ENCODE measurements around the gene MEIS1.

MEIS1 gene

DNA sequence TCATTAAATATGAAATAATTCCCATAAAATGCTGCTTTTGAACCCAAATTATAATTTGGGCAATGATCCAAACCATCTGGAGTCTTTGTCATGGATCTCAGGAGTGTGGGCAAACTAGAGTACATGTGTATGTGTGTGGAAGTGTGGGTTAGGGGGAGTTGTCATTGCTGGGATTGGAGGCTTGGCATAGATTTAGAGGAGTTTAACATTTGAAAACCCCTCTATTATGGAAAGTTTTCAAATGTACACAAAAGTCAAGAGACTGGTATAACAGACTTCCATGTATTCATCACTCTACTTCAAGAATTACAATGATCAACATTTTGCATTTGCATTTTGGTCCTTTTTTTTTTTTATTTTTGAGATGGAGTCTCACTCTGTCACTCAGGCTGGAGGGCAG is 159.1 kb downstream of the MEIS1 start:
- H3K4me3 ChIP-seq (ENCODE audit: low read depth, low read length) = no peak overlapping the region
- H3K27me3 ChIP-seq (ENCODE audit: control insufficient read depth, insufficient read depth, low read length) = no peaks in the 10 kb centered on the region
- H3K36me3 ChIP-seq (ENCODE audit: control insufficient read depth, insufficient read depth, low read length) = no peaks in the 10 kb centered on the region
- H3K9me3 ChIP-seq (ENCODE audit: control insufficient read depth, insufficient read depth, low read length) = no peaks in the 10 kb centered on the region
- H3K9ac ChIP-seq (ENCODE audit: low read depth, low read length) = no peak overlapping the region
- H3K4me1 ChIP-seq (ENCODE audit: control insufficient read depth, insufficient read depth, low read length) = peaks cover 12% of the 10 kb centered on the region

DNA sequence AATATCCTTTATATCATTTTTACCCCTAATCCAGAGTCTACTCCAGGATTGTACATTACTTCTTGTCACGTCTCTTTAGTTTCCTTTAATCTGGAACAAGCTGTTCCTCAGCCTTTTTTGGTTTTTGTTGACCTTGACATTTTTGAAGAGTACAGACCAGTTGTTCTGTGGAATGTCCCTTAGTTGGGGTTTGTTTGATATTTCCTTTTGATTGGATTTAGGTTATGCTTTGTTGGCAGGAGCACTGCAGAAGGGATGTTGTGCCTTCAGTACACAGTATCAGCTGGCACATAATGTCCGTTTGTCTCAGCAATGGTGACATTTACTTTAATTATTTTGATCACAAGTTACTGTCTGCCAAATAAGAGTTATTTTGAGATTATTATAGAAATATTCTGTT is 160.6 kb downstream of the MEIS1 start:
- H3K27me3 ChIP-seq (ENCODE audit: control insufficient read depth, insufficient read depth, low read length) = no peaks in the 10 kb centered on the region

DNA sequence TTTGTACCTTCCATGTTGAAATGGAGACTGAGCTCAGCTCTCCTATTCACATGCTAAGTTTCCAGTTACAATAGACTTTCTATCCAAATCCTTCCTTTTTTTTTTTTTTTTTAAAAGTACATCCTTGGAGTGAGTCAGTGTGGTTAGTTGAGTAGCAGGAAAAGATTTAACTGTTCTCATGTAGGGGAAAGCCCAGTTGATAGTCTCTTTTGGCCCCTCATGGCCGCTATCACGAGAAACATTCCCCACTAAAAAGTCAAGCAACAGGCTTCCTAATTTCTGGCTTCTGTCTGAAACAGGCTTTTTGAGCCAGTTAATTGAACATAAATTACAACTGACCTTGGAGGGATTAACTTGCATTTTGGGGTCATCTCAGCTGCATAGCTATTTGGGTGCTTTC is 161.3 kb downstream of the MEIS1 start:
- Histone ChIP-seq H3K9ac (ENCODE audit: low read depth, low read length) (no peak overlapping the region), H3K27me3 (ENCODE audit: control insufficient read depth, insufficient read depth, low read length) (no peaks in the 10 kb centered on the region), H3K36me3 (ENCODE audit: control insufficient read depth, insufficient read depth, low read length) (no peaks in the 10 kb centered on the region), H3K9me3 (ENCODE audit: control insufficient read depth, insufficient read depth, low read length) (no peaks in the 10 kb centered on the region), H3K4me1 (ENCODE audit: control insufficient read depth, insufficient read depth, low read length) (peaks cover 12% of the 10 kb centered on the region), H3K4me3 (ENCODE audit: low read depth, low read length) (no peak overlapping the region)

More for the DNA sequence above, 160.6 kb downstream of the MEIS1 start:
- H3K36me3 ChIP-seq (ENCODE audit: control insufficient read depth, insufficient read depth, low read length) = no peaks in the 10 kb centered on the region
- no peak overlapping the region for H3K9ac ChIP-seq (ENCODE audit: low read depth, low read length)
- H3K9me3 ChIP-seq (ENCODE audit: control insufficient read depth, insufficient read depth, low read length) = no peaks in the 10 kb centered on the region
- peaks cover 12% of the 10 kb centered on the region for H3K4me1 ChIP-seq (ENCODE audit: control insufficient read depth, insufficient read depth, low read length)
- no peak overlapping the region for H3K4me3 ChIP-seq (ENCODE audit: low read depth, low read length)

DNA sequence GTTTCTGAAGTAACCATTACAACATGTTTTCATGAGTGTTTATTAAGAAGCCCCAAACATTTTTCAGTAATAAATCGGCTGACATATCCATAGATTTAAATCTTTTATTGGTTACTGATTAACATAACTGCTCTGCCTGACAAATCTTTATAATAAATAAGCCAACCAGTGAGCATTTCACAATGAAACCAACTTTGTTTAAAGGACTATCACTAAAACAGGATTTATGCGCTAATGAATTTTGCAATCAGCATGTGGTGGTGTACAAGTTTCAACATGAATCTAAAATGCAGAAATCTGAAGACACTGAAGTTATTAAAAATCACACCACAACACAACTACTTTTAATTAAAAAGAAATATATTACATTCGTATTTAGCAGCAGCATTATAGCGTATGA is 166.7 kb downstream of the MEIS1 start:
- no peak overlapping the region for H3K4me3 ChIP-seq (ENCODE audit: low read depth, low read length)
- no peaks in the 10 kb centered on the region for H3K27me3 ChIP-seq (ENCODE audit: control insufficient read depth, insufficient read depth, low read length)
- H3K9ac ChIP-seq (ENCODE audit: low read depth, low read length) = no peak overlapping the region
- no peaks in the 10 kb centered on the region for H3K36me3 ChIP-seq (ENCODE audit: control insufficient read depth, insufficient read depth, low read length)
- H3K9me3 ChIP-seq (ENCODE audit: control insufficient read depth, insufficient read depth, low read length) = no peaks in the 10 kb centered on the region
- peaks cover 3% of the 10 kb centered on the region for H3K4me1 ChIP-seq (ENCODE audit: control insufficient read depth, insufficient read depth, low read length)

DNA sequence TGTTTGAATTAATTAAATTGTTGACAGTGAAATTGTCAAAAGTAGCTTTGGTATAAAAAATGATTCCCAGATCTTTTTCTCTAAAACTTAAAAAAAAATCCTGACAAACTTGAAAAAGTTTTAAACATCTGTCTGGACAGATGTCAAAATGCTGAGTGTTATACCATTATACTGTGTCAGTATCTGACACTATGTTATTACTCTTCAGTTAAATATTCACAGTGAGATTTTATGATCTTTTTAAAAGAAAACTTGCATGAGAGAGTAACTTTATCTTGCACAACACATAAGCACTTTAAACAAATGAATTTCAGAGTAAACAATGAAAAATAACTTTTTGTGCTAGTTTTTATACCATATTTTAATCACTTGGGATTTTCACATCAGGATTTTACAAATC is 167.4 kb downstream of the MEIS1 start:
- no peaks in the 10 kb centered on the region for H3K36me3 ChIP-seq (ENCODE audit: control insufficient read depth, insufficient read depth, low read length)
- H3K4me1 ChIP-seq (ENCODE audit: control insufficient read depth, insufficient read depth, low read length) = no peaks in the 10 kb centered on the region
- no peaks in the 10 kb centered on the region for H3K27me3 ChIP-seq (ENCODE audit: control insufficient read depth, insufficient read depth, low read length)
- no peaks in the 10 kb centered on the region for H3K9me3 ChIP-seq (ENCODE audit: control insufficient read depth, insufficient read depth, low read length)
- no peak overlapping the region for H3K9ac ChIP-seq (ENCODE audit: low read depth, low read length)
- H3K4me3 ChIP-seq (ENCODE audit: low read depth, low read length) = no peak overlapping the region

DNA sequence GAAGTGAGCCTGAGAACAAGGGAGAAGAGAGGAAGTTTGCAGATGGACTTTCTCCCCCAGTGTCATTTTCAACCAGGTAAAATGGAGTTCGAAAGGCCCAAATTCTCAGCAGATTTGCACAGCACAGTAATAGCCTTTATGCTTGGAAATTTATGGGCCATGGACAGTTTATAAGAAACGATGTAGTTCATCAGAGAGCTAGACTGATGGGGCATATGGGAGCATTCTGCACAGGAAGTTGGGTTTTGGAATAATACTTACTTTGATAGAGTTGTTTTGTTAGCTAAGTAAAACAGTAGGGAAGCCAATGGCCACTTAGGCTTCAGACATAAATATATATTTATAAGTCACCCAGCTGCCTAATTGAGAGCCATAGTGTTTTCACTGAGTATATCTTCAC is 169.4 kb downstream of the MEIS1 start:
- Histone ChIP-seq H3K4me1 (ENCODE audit: control insufficient read depth, insufficient read depth, low read length) (no peaks in the 10 kb centered on the region), H3K9me3 (ENCODE audit: control insufficient read depth, insufficient read depth, low read length) (no peaks in the 10 kb centered on the region), H3K4me3 (ENCODE audit: low read depth, low read length) (no peak overlapping the region), H3K9ac (ENCODE audit: low read depth, low read length) (no peak overlapping the region), H3K27me3 (ENCODE audit: control insufficient read depth, insufficient read depth, low read length) (no peaks in the 10 kb centered on the region), H3K36me3 (ENCODE audit: control insufficient read depth, insufficient read depth, low read length) (no peaks in the 10 kb centered on the region)

DNA sequence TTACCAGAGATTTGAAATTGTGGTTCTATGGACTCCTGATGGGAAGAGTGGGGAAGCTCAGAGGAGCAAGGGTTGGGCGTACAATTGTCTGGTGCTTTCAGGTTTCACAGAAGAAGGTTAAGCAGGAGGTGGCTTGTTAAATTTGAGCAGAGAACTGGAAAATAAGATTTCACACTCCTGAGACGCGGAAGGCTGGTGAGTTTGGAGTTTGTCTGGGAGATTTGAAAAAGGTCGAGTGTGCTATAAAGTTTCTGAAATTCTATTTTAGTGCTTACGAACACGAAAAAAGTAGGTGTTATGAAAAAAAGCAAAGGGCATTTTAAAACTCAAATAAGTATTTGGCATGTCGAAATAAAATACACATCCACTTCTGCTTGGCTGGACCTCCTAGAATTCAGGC is 170.1 kb downstream of the MEIS1 start:
- no peak overlapping the region for H3K9ac ChIP-seq (ENCODE audit: low read depth, low read length)
- no peaks in the 10 kb centered on the region for H3K27me3 ChIP-seq (ENCODE audit: control insufficient read depth, insufficient read depth, low read length)
- no peaks in the 10 kb centered on the region for H3K4me1 ChIP-seq (ENCODE audit: control insufficient read depth, insufficient read depth, low read length)
- H3K36me3 ChIP-seq (ENCODE audit: control insufficient read depth, insufficient read depth, low read length) = no peaks in the 10 kb centered on the region
- no peak overlapping the region for H3K4me3 ChIP-seq (ENCODE audit: low read depth, low read length)
- no peaks in the 10 kb centered on the region for H3K9me3 ChIP-seq (ENCODE audit: control insufficient read depth, insufficient read depth, low read length)

DNA sequence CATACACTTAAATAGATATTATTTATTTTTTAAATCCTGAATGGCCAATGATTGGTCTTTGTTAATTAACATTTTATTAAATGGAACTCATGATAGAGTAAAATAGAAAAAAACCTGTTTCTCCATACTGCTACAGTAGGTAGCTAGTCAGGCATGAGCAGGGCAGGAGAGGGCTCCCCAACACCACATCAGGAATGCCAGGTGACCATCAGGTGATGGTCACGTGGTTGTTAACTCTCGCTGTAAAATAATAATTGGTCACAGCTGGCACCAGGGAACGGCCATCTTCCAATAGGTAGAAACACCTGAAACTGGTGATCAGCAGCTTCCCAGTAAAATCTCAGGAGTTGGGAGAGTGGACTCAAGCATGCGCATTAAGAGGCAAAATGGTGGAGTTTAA is 172.2 kb downstream of the MEIS1 start:
- Histone ChIP-seq H3K27me3 (ENCODE audit: control insufficient read depth, insufficient read depth, low read length) (no peaks in the 10 kb centered on the region), H3K36me3 (ENCODE audit: control insufficient read depth, insufficient read depth, low read length) (no peaks in the 10 kb centered on the region), H3K4me3 (ENCODE audit: low read depth, low read length) (no peak overlapping the region), H3K9ac (ENCODE audit: low read depth, low read length) (no peak overlapping the region), H3K4me1 (ENCODE audit: control insufficient read depth, insufficient read depth, low read length) (no peaks in the 10 kb centered on the region), H3K9me3 (ENCODE audit: control insufficient read depth, insufficient read depth, low read length) (no peaks in the 10 kb centered on the region)

Measured in iPS-15b (cell line).